Smooth muscle cell (in vitro differentiated cells): ENCODE results near the gene TNFSF11. TPM values are rescaled to one million over a fixed set of nuclear protein-coding genes. Genes with fewer than 3 reads are reported as not detected.

Experiments used
- DNase-seq: peaks from one replicate; lab custom pipeline; 2025; ENCODE audit not compliant: unreplicated experiment; lab: John Stamatoyannopoulos, UW
- H2AFZ ChIP-seq: fragments of 200-600 bp; sonication (generic); 2 replicates; pipeline ENCODE4 v1.6.0; 2016; ENCODE audit warnings: antibody characterized with exemption, low read depth, mild to moderate bottlenecking
- H3F3A ChIP-seq: fragments of 200-600 bp; sonication (generic); 2 replicates; pipeline ENCODE4 v1.6.0; 2017; ENCODE audit warnings: antibody characterized with exemption, low read depth
- H3K27ac ChIP-seq: fragments of 200-600 bp; sonication (generic); 2 replicates; pipeline ENCODE4 v1.5.1; 2016; ENCODE audit warnings: low read depth, mild to moderate bottlenecking
- H3K27me3 ChIP-seq: fragments of 200-600 bp; sonication (generic); 2 replicates; pipeline ENCODE4 v1.6.1; 2016; ENCODE audit warnings: low read depth, mild to moderate bottlenecking
- H3K36me3 ChIP-seq: fragments of 200-600 bp; sonication (generic); 2 replicates; pipeline ENCODE4 v1.5.1; 2016; ENCODE audit warnings: low read depth
- H3K4me1 ChIP-seq: fragments of 200-600 bp; sonication (generic); 2 replicates; pipeline ENCODE4 v1.5.1; 2016; ENCODE audit warnings: low read depth
- H3K4me2 ChIP-seq: fragments of 200-600 bp; sonication (generic); 2 replicates; pipeline ENCODE4 v1.6.0; 2016; ENCODE audit warnings: mild to moderate bottlenecking
- H3K4me3 ChIP-seq: fragments of 200-600 bp; sonication (generic); 2 replicates; pipeline ENCODE4 v1.5.1; 2016; ENCODE audit warnings: mild to moderate bottlenecking
- H3K79me2 ChIP-seq: fragments of 200-600 bp; sonication (generic); 2 replicates; pipeline ENCODE4 v1.6.0; 2016; ENCODE audit warnings: low read depth, mild to moderate bottlenecking
- H3K9ac ChIP-seq: fragments of 200-600 bp; sonication (generic); 2 replicates; pipeline ENCODE4 v1.6.0; 2016; ENCODE audit warnings: low read depth
- H3K9me3 ChIP-seq: fragments of 200-600 bp; sonication (generic); replicated peaks from 2 replicates; pipeline ENCODE4 v1.5.1; 2016; ENCODE audit warnings: low read depth
- H4K20me1 ChIP-seq: fragments of 200-600 bp; sonication (generic); 2 replicates; pipeline ENCODE4 v1.6.0; 2016; ENCODE audit warnings: low read depth
- CTCF ChIP-seq: fragments of 200-600 bp; sonication (generic); IDR thresholded peaks from 2 replicates; pipeline ENCODE4 v1.5.1; 2017; ENCODE audit warnings: borderline replicate concordance, mild to moderate bottlenecking, antibody characterized with exemption; ENCODE audit not compliant: insufficient read depth, poor library complexity, severe bottlenecking
- WGBS: methylation state at CpG from one replicate; pipeline ENCODE4 v1.1.7; 2016; ENCODE audit warnings: low lambda C conversion rate; 5-methylcytosine and 5-hydroxymethylcytosine counted together
- polyA plus RNA-seq: library from polyadenylated mRNA; unstranded; fragments of >200 nt; fragmentation: Nextera tagmentation; extraction: Ambion mirVana; gene quantifications from 2 replicates; pipeline ENCODE4 v1.2.1, GENCODE V29; 2016
- total RNA-seq: library from RNA; depleted of rRNA; stranded (reverse); fragments of >200 nt; gene quantifications from 2 replicates; pipeline ENCODE4 v1.2.3, GENCODE V29; 2014

The TNFSF11 gene
- total and polyA plus RNA-seq, 2 experiments from 2014 or later: not detected

- H3F3A ChIP-seq: no peaks in the 10 kb centered on the region
- H3K36me3 ChIP-seq: no peaks in the 10 kb centered on the region
- no peaks in the 10 kb centered on the region for H4K20me1 ChIP-seq
- WGBS: 78% methylated on average over 3 of the region's 3 CpGs
- TF ChIP-seq CTCF: no peak
- H3K4me1 ChIP-seq: peaks cover 7% of the 10 kb centered on the region
- H3K4me2 ChIP-seq: no peak overlapping the region
- DNase-seq: no peak
- no peak overlapping the region for H3K9ac ChIP-seq
- no peaks in the 10 kb centered on the region for H3K79me2 ChIP-seq
- H3K27me3 ChIP-seq: no peaks in the 10 kb centered on the region
- H3K4me3 ChIP-seq: no peak overlapping the region
- H3K9me3 ChIP-seq: no peaks in the 10 kb centered on the region
- no peak overlapping the region for H3K27ac ChIP-seq
- H2AFZ ChIP-seq: no peak overlapping the region
Observed at GRCh38 chr13:42617221-42617620, 43.3 kb downstream of the TNFSF11 start.

GRCh38 chr13:42623916-42624315 lies 50.0 kb downstream of the TNFSF11 start:
- H3K36me3 ChIP-seq: no peaks in the 10 kb centered on the region
- H4K20me1 ChIP-seq: no peaks in the 10 kb centered on the region
- H3K9ac ChIP-seq: no peak overlapping the region
- no peak for TF ChIP-seq CTCF
- H3K27me3 ChIP-seq: no peaks in the 10 kb centered on the region
- no peak overlapping the region for H2AFZ ChIP-seq
- H3K27ac ChIP-seq: no peak overlapping the region
- no peaks in the 10 kb centered on the region for H3K4me1 ChIP-seq
- H3F3A ChIP-seq: no peaks in the 10 kb centered on the region
- H3K79me2 ChIP-seq: no peaks in the 10 kb centered on the region
- no peak for DNase-seq
- no peak overlapping the region for H3K4me2 ChIP-seq
- 89% methylated on average over 2 of the region's 2 CpGs for WGBS
- no peak overlapping the region for H3K4me3 ChIP-seq
- no peaks in the 10 kb centered on the region for H3K9me3 ChIP-seq

- Histone ChIP-seq H3K9ac (no peak overlapping the region), H3K79me2 (no peaks in the 10 kb centered on the region), H3K27ac (no peak overlapping the region), H2AFZ (no peak overlapping the region), H4K20me1 (no peaks in the 10 kb centered on the region), H3K36me3 (no peaks in the 10 kb centered on the region), H3K4me1 (no peaks in the 10 kb centered on the region), H3F3A (no peaks in the 10 kb centered on the region), H3K27me3 (no peaks in the 10 kb centered on the region), H3K4me3 (no peak overlapping the region), H3K4me2 (no peak overlapping the region), H3K9me3 (no peaks in the 10 kb centered on the region)
- no peak for DNase-seq
- no peak for TF ChIP-seq CTCF
- WGBS: over 99% methylated on average over 3 of the region's 3 CpGs
Observed at GRCh38 chr13:42625611-42626010, 51.7 kb downstream of the TNFSF11 start.

- H3F3A ChIP-seq: peaks cover 5% of the 10 kb centered on the region
- H3K4me1 ChIP-seq: no peaks in the 10 kb centered on the region
- DNase-seq: no peak
- H3K9ac ChIP-seq: no peak overlapping the region
- H3K36me3 ChIP-seq: no peaks in the 10 kb centered on the region
- H3K79me2 ChIP-seq: no peaks in the 10 kb centered on the region
- no peak overlapping the region for H3K4me2 ChIP-seq
- H2AFZ ChIP-seq: no peak overlapping the region
- no peaks in the 10 kb centered on the region for H3K27me3 ChIP-seq
- H3K9me3 ChIP-seq: no peaks in the 10 kb centered on the region
- no peaks in the 10 kb centered on the region for H4K20me1 ChIP-seq
- no peak overlapping the region for H3K4me3 ChIP-seq
- H3K27ac ChIP-seq: no peak overlapping the region
- no peak for TF ChIP-seq CTCF
- 88% methylated on average over 5 of the region's 5 CpGs for WGBS
Observed at GRCh38 chr13:42626176-42626860, 52.4 kb downstream of the TNFSF11 start.
